Thyroid gland (tissue), 4 donors: ENCODE results near the gene DNAAF1.

Experiments
- CTCF ChIP-seq, 6 experiments: fragments of 200-600 bp in 3 of 6; fragments of 450-650 bp in 3 of 6; sonication (generic) in 3 of 6; IDR thresholded peaks; one replicate each; pipeline ENCODE4 v1.5.1; 2016 to 2019; ENCODE audit warnings: antibody characterized with exemption in 6 of 6, mild to moderate bottlenecking in 2 of 6, inconsistent platforms in 1 of 6, moderate library complexity in 1 of 6
- POLR2A ChIP-seq, 2 donors: fragments of 450-650 bp; IDR thresholded peaks; one replicate each; pipeline ENCODE4 v1.6.1; 2017; ENCODE audit warnings: antibody characterized with exemption in 2 of 2, mild to moderate bottlenecking in 2 of 2, moderate library complexity in 1 of 2

GRCh38 chr16:84198401-84198800 lies 53.3 kb downstream of the DNAAF1 start:
- TF ChIP-seq CTCF (IDR thresholded peaks at IDR 0.05) (no peak), POLR2A (IDR thresholded peaks at IDR 0.05) (no peak)
